Body of pancreas (tissue), 4 donors: ENCODE data around the gene RNASE1. TPM values are rescaled to one million over a fixed set of nuclear protein-coding genes. Genes with fewer than 3 reads are reported as not detected.
A peak's percentile ranks its signal among the peaks of the same experiment; 100 is the strongest.

Experiments
- ATAC-seq: fragments of 150-250 bp; one replicate; pipeline ENCODE4 v1.9.1; 2016
- DNase-seq, 4 donors: peaks; one replicate each; pipeline ENCODE4 v3.0.0-alpha.2; 2019
- H3K27ac ChIP-seq, 4 donors: fragments of 200-600 bp; sonication (generic); 1 replicate in 3 of 4; 2 replicates in 1 of 4; pipeline versions ENCODE4 v1.5.1 to v1.6.1; 2016 to 2019; ENCODE audit warnings: mild to moderate bottlenecking in 1 of 4, mixed read lengths in 1 of 4, moderate library complexity in 1 of 4
- H3K27me3 ChIP-seq, 2 donors: fragments of 200-600 bp; sonication (generic); one replicate each; pipeline ENCODE4 v1.6.0; 2016; ENCODE audit warnings: mild to moderate bottlenecking in 1 of 2
- H3K36me3 ChIP-seq, 2 donors: fragments of 200-600 bp; sonication (generic); replicated peaks in 1 of 2; 2 replicates each; pipeline ENCODE4 v1.5.1; 2016; ENCODE audit warnings: low read depth in 2 of 2; ENCODE audit not compliant: insufficient read depth in 1 of 2
- H3K4me1 ChIP-seq: fragments of 200-600 bp; sonication (generic); one replicate; pipeline ENCODE4 v1.6.0; 2016
- H3K4me3 ChIP-seq, 2 donors: fragments of 200-600 bp; sonication (generic); 1 replicate in 1 of 2; 2 replicates in 1 of 2; pipeline ENCODE4 v1.5.1; 2016 to 2019
- H3K9me3 ChIP-seq, 3 donors: fragments of 200-600 bp; sonication (generic); 1 replicate in 2 of 3; 2 replicates in 1 of 3; pipeline ENCODE4 v1.5.1; 2016
- CTCF ChIP-seq, 7 experiments: fragments of 450-650 bp in 4 of 7; fragments of 200-600 bp in 3 of 7; sonication (generic) in 3 of 7; IDR thresholded peaks; one replicate each; pipeline ENCODE4 v1.5.1; 2016 to 2019; ENCODE audit warnings: antibody characterized with exemption in 7 of 7
- POLR2A ChIP-seq, 3 donors: fragments of 450-650 bp; IDR thresholded peaks; one replicate each; pipeline ENCODE4 v1.6.1; 2016; ENCODE audit warnings: antibody characterized with exemption in 3 of 3, mild to moderate bottlenecking in 2 of 3
- WGBS, 2 donors: methylation state at CpG; one replicate each; pipeline ENCODE4 v1.1.5; 2017; 5-methylcytosine and 5-hydroxymethylcytosine counted together
- intact Hi-C: fragments of 100-400 bp; cut with DNase I; formaldehyde crosslinking; loops from one replicate; pipeline ENCODE4 v1.15.1; 2023
- total RNA-seq, 2 donors: library from RNA; depleted of rRNA; stranded (reverse); fragments of >200 nt; gene quantifications; one replicate each; pipeline ENCODE4 v1.1.0, GENCODE V29; 2016

Gene RNASE1
- total RNA-seq, 2 donors from 2014 or later = 316 to 772 TPM

DNA sequence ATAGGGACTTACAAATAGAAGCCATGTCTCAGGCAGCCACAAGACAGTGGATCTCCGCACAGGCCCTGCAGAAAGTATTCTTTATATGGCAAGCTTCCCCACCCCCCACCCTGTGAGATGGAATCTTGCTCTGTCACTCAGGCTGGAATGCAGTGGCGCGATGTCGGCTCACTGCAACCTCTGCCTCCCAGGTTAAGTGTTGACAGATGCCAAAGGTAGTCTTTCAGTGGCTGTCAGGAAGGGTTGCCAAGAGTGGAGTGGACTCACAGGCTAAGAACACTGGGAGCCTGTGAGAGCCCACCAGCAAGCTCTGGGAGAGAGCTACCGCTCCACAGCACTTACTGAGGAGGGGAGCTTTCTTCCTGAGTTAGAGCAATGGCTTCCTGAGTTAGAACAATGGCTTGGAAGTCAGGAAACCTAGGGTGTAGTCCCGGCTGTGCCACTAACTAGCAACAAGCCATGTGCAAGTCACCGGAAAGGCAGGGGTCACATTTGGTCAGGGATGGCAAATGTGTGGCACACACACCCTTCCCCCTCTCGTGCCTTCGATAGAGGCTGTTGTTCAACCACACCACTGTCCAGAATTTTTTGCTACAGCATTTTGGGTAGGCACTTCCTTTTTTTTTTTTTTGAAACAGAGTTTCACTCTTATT lies 2.6 kb downstream of the RNASE1 start:
- intact Hi-C loops = no loop called here
- WGBS, 2 donors = 14 to 15% methylated on average over 8 to 9 of the region's 9 CpGs
- H3K27me3 ChIP-seq = no peaks in the 10 kb centered on the region
- H3K4me1 ChIP-seq = peaks cover 47% of the 10 kb centered on the region
- ATAC-seq (peak; percentile 20), DNase-seq (peak in 3 of 4 donors; percentile 37 to 67 (median 54))
- peak overlapping the region in 3 of 4 donors; percentile 72 to 81 (median 80) for H3K27ac ChIP-seq
- H3K4me3 ChIP-seq = no peak overlapping the region
- TF ChIP-seq CTCF (IDR thresholded peaks at IDR 0.05) (no peak), POLR2A (IDR thresholded peaks at IDR 0.05) (peak in 1 of 3 donors; percentile 22)
- H3K9me3 ChIP-seq = no peaks in the 10 kb centered on the region
- no peaks in the 10 kb centered on the region for H3K36me3 ChIP-seq

- ATAC-seq (no peak), DNase-seq (peak in 2 of 4 donors; percentile 35 to 46)
- intact Hi-C loops = no loop called here
- H3K4me3 ChIP-seq = no peak overlapping the region
- WGBS, 2 donors = 5 to 9% methylated on average over 4 of the region's 4 CpGs
- TF ChIP-seq CTCF (IDR thresholded peaks at IDR 0.05) (no peak), POLR2A (IDR thresholded peaks at IDR 0.05) (no peak)
- H3K9me3 ChIP-seq = no peaks in the 10 kb centered on the region
- peak overlapping the region in 3 of 4 donors; percentile 72 to 81 (median 80) for H3K27ac ChIP-seq
- peaks cover 43% of the 10 kb centered on the region for H3K4me1 ChIP-seq
- H3K36me3 ChIP-seq = no peaks in the 10 kb centered on the region
- H3K27me3 ChIP-seq = no peaks in the 10 kb centered on the region
These were observed 3.2 kb downstream of the RNASE1 start for GRCh38 chr14:20799456-20799891.

GRCh38 chr14:20798932-20799331 lies 3.7 kb downstream of the RNASE1 start:
- Histone ChIP-seq H3K4me3 (no peak overlapping the region), H3K27me3 (no peaks in the 10 kb centered on the region), H3K4me1 (peaks cover 38% of the 10 kb centered on the region), H3K27ac (peak overlapping the region in 3 of 4 donors; percentile 72 to 81 (median 80)), H3K9me3 (no peaks in the 10 kb centered on the region), H3K36me3 (no peaks in the 10 kb centered on the region)
- ATAC-seq (no peak), DNase-seq (no peak)
- 48 to 52% methylated on average over 6 of the region's 6 CpGs for WGBS, 2 donors
- TF ChIP-seq CTCF (IDR thresholded peaks at IDR 0.05) (no peak), POLR2A (IDR thresholded peaks at IDR 0.05) (no peak)
- intact Hi-C loops = no loop called here

DNA sequence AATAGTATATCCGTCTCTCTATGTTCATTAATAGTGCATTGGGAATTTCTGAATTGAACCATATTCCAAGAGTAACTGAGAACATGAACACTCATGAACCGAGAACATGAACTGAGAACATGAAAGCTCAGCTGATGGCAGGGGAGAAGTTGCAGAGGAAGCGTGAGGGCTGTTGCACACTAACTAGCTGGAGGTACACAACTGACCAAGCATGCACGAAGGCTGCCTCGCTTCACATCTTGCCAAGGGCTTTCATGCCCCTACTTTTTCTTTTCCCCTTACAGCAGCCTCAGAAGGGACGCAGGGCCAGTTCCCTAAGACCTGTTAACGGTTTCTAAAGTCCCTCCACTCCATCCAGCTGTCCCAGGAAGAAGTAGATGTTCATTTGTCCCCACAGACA lies 4.3 kb downstream of the RNASE1 start:
- no peaks in the 10 kb centered on the region for H3K36me3 ChIP-seq
- H3K4me3 ChIP-seq = no peak overlapping the region
- DNase-seq (peak in 2 of 4 donors; percentile 21 to 38), ATAC-seq (no peak)
- H3K27ac ChIP-seq = peak overlapping the region in 3 of 4 donors; percentile 39 to 81 (median 80)
- intact Hi-C loops = no loop called here
- 49% methylated on average over 7 of the region's 7 CpGs for WGBS, 2 donors
- no peaks in the 10 kb centered on the region for H3K27me3 ChIP-seq
- TF ChIP-seq POLR2A (IDR thresholded peaks at IDR 0.05) = no peak
- H3K9me3 ChIP-seq = no peaks in the 10 kb centered on the region
- peaks cover 32% of the 10 kb centered on the region for H3K4me1 ChIP-seq

- intact Hi-C loops = no loop called here
- ATAC-seq = no peak
- H3K9me3 ChIP-seq = no peaks in the 10 kb centered on the region
- peaks cover 27% of the 10 kb centered on the region for H3K4me1 ChIP-seq
- H3K36me3 ChIP-seq = no peaks in the 10 kb centered on the region
- H3K27ac ChIP-seq = peak overlapping the region in 1 of 4 donors; percentile 2
- H3K4me3 ChIP-seq = no peak overlapping the region
- no peak for DNase-seq
- WGBS, 2 donors = 70 to 78% methylated on average over 1 of the region's 1 CpG
- no peak for TF ChIP-seq CTCF (IDR thresholded peaks at IDR 0.05)
- TF ChIP-seq POLR2A (IDR thresholded peaks at IDR 0.05) = no peak
- no peaks in the 10 kb centered on the region for H3K27me3 ChIP-seq
These were observed 5.5 kb downstream of the RNASE1 start for GRCh38 chr14:20797164-20797563.
